HEK293 (cell line): ENCODE data around the gene CDC34.
A peak's percentile ranks its signal among the peaks of the same experiment; 100 is the strongest.

Experiments
- MYNN ChIP-seq: fragments of 450-650 bp; formaldehyde crosslinking; IDR thresholded peaks from 2 replicates; pipeline ENCODE4 v1.5.1; 2016; ENCODE audit warnings: missing biosample characterization, missing genetic modification characterization, borderline replicate concordance
- MZF1 ChIP-seq: fragments of 450-650 bp; formaldehyde crosslinking; IDR thresholded peaks from 2 replicates; pipeline ENCODE4 v1.5.1; 2017; ENCODE audit warnings: missing biosample characterization, missing genetic modification characterization, borderline replicate concordance
- REPIN1 ChIP-seq: fragments of 450-650 bp; formaldehyde crosslinking; IDR thresholded peaks from 2 replicates; pipeline ENCODE4 v1.5.1; 2017; ENCODE audit warnings: missing biosample characterization, missing genetic modification characterization, low read depth
- SP7 ChIP-seq: fragments of 450-650 bp; formaldehyde crosslinking; IDR thresholded peaks from 2 replicates; pipeline ENCODE4 v1.5.1; 2016; ENCODE audit warnings: missing biosample characterization, missing genetic modification characterization
- YY1 ChIP-seq: fragments of 450-650 bp; formaldehyde crosslinking; IDR thresholded peaks from 2 replicates; pipeline ENCODE4 v1.5.1; 2018; ENCODE audit warnings: missing biosample characterization, missing genetic modification characterization
- YY2 ChIP-seq: fragments of 450-650 bp; formaldehyde crosslinking; IDR thresholded peaks from 2 replicates; pipeline ENCODE4 v1.5.1; 2016; ENCODE audit warnings: missing biosample characterization, missing genetic modification characterization
- ZNF292 ChIP-seq: fragments of 450-650 bp; formaldehyde crosslinking; IDR thresholded peaks from 2 replicates; pipeline ENCODE4 v1.5.1; 2016; ENCODE audit warnings: low read depth, missing biosample characterization, missing genetic modification characterization, borderline replicate concordance
- ZNF335 ChIP-seq: fragments of 450-650 bp; formaldehyde crosslinking; conservative IDR thresholded peaks from 2 replicates; pipeline ENCODE4 v1.5.1; 2016; ENCODE audit warnings: missing biosample characterization, missing genetic modification characterization
- ZNF514 ChIP-seq: fragments of 450-650 bp; formaldehyde crosslinking; IDR thresholded peaks from 2 replicates; pipeline ENCODE4 v1.5.1; 2016; ENCODE audit warnings: missing biosample characterization, missing genetic modification characterization
- ZNF558 ChIP-seq: fragments of 450-650 bp; formaldehyde crosslinking; IDR thresholded peaks from 2 replicates; pipeline ENCODE4 v1.5.1; 2016; ENCODE audit warnings: missing biosample characterization, missing genetic modification characterization
- TF ChIP-seq, protein P1 (sequence below): fragments of 450-650 bp; formaldehyde crosslinking; IDR thresholded peaks from 2 replicates; pipeline ENCODE4 v1.5.1; 2016; ENCODE audit warnings: missing biosample characterization, missing genetic modification characterization
- TF ChIP-seq, protein P2 (sequence below): fragments of 450-650 bp; formaldehyde crosslinking; IDR thresholded peaks from 2 replicates; pipeline ENCODE4 v1.5.1; 2016; ENCODE audit warnings: missing biosample characterization, missing genetic modification characterization
- TF ChIP-seq, protein P3 (sequence below): fragments of 450-650 bp; formaldehyde crosslinking; IDR thresholded peaks from 2 replicates; pipeline ENCODE4 v1.5.1; 2016; ENCODE audit warnings: missing biosample characterization, missing genetic modification characterization
- TF ChIP-seq, protein P4 (sequence below): fragments of 450-650 bp; formaldehyde crosslinking; IDR thresholded peaks from 2 replicates; pipeline ENCODE4 v1.5.1; 2016; ENCODE audit warnings: missing biosample characterization, missing genetic modification characterization

DNA sequence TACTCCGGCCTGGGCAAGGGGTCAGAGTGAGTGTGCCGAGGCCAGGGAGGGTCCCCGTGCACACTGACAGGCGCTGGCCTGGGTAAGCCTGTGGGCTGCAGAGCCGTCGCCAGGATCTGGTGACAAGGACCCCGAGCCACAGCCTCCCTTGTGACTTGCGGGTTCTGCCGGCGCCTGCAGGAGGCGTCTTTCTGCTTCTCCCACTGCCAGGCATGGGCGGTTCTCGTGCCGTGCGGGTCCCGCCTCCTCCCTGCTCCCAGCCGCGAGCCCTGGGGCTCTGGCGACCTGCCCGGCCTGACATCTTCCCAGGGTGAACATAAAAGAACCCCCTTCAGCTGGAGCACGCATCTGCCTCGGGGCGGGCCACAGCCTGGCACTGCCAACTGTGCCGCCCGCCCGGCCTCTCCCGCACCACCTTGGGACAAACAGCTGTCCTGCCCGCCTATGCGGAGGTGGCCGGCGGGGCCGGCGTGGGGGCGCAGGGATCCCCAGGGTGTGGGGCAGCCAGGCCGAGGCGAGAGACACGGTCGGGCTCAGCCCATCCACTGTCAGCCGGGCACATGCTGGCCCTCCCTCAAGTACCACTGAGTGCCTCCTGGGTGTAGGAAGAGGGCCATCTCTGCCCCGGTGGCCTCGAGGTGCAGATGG lies 56.7 kb downstream of the CDC34 start:
- TF ChIP-seq, protein P1, sequence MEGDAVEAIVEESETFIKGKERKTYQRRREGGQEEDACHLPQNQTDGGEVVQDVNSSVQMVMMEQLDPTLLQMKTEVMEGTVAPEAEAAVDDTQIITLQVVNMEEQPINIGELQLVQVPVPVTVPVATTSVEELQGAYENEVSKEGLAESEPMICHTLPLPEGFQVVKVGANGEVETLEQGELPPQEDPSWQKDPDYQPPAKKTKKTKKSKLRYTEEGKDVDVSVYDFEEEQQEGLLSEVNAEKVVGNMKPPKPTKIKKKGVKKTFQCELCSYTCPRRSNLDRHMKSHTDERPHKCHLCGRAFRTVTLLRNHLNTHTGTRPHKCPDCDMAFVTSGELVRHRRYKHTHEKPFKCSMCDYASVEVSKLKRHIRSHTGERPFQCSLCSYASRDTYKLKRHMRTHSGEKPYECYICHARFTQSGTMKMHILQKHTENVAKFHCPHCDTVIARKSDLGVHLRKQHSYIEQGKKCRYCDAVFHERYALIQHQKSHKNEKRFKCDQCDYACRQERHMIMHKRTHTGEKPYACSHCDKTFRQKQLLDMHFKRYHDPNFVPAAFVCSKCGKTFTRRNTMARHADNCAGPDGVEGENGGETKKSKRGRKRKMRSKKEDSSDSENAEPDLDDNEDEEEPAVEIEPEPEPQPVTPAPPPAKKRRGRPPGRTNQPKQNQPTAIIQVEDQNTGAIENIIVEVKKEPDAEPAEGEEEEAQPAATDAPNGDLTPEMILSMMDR = peak; percentile 26; the same call in 1 of the 2 replicates
- TF ChIP-seq REPIN1 (tag by site-specific recombination) (no peak), MYNN (no peak), YY1 (tag by site-specific recombination) (no peak), ZNF558 (tag by site-specific recombination) (no peak), YY2 (no peak), MZF1 (no peak), SP7 (tag by site-specific recombination) (peak; percentile 82), ZNF514 (no peak), ZNF335 (tag by site-specific recombination) (peak; percentile 88), ZNF292 (tag by site-specific recombination) (no peak)
- TF ChIP-seq, protein P2, sequence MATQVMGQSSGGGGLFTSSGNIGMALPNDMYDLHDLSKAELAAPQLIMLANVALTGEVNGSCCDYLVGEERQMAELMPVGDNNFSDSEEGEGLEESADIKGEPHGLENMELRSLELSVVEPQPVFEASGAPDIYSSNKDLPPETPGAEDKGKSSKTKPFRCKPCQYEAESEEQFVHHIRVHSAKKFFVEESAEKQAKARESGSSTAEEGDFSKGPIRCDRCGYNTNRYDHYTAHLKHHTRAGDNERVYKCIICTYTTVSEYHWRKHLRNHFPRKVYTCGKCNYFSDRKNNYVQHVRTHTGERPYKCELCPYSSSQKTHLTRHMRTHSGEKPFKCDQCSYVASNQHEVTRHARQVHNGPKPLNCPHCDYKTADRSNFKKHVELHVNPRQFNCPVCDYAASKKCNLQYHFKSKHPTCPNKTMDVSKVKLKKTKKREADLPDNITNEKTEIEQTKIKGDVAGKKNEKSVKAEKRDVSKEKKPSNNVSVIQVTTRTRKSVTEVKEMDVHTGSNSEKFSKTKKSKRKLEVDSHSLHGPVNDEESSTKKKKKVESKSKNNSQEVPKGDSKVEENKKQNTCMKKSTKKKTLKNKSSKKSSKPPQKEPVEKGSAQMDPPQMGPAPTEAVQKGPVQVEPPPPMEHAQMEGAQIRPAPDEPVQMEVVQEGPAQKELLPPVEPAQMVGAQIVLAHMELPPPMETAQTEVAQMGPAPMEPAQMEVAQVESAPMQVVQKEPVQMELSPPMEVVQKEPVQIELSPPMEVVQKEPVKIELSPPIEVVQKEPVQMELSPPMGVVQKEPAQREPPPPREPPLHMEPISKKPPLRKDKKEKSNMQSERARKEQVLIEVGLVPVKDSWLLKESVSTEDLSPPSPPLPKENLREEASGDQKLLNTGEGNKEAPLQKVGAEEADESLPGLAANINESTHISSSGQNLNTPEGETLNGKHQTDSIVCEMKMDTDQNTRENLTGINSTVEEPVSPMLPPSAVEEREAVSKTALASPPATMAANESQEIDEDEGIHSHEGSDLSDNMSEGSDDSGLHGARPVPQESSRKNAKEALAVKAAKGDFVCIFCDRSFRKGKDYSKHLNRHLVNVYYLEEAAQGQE = no peak
- TF ChIP-seq, protein P3, sequence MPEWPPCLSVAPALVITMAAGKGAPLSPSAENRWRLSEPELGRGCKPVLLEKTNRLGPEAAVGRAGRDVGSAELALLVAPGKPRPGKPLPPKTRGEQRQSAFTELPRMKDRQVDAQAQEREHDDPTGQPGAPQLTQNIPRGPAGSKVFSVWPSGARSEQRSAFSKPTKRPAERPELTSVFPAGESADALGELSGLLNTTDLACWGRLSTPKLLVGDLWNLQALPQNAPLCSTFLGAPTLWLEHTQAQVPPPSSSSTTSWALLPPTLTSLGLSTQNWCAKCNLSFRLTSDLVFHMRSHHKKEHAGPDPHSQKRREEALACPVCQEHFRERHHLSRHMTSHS (tag by site-specific recombination) = no peak
- TF ChIP-seq, protein P4, sequence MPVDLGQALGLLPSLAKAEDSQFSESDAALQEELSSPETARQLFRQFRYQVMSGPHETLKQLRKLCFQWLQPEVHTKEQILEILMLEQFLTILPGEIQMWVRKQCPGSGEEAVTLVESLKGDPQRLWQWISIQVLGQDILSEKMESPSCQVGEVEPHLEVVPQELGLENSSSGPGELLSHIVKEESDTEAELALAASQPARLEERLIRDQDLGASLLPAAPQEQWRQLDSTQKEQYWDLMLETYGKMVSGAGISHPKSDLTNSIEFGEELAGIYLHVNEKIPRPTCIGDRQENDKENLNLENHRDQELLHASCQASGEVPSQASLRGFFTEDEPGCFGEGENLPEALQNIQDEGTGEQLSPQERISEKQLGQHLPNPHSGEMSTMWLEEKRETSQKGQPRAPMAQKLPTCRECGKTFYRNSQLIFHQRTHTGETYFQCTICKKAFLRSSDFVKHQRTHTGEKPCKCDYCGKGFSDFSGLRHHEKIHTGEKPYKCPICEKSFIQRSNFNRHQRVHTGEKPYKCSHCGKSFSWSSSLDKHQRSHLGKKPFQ (tag by site-specific recombination) = no peak
